CD14-positive monocyte (primary cell): ENCODE results near the gene SLC16A12. TPM values are rescaled to one million over a fixed set of nuclear protein-coding genes. Genes with fewer than 3 reads are reported as not detected.

Experiments
- DNase-seq, 3 donors: peaks; one replicate each; pipeline ENCODE4 v3.0.0-alpha.2; 2011 to 2022
- H2AFZ ChIP-seq: 2 replicates; pipeline ENCODE4 v1.6.0; 2012; ENCODE audit warnings: mild to moderate bottlenecking, low read depth, low read length, inconsistent platforms; ENCODE audit not compliant: insufficient read depth, poor library complexity, severe bottlenecking
- H3K27ac ChIP-seq, 2 donors: 1 replicate in 1 of 2; 2 replicates in 1 of 2; pipeline ENCODE4 v1.5.1; 2012 to 2013; ENCODE audit warnings: low read length in 2 of 2, control low read depth in 1 of 2, inconsistent platforms in 1 of 2, low read depth in 1 of 2, mild to moderate bottlenecking in 1 of 2
- H3K27me3 ChIP-seq, 2 donors: one replicate each; pipeline versions ENCODE4 v1.6.0 to v1.6.1; 2011 to 2013; ENCODE audit warnings: low read length in 2 of 2; ENCODE audit not compliant: control insufficient read depth in 2 of 2, insufficient read depth in 2 of 2
- H3K36me3 ChIP-seq, 2 donors: replicated peaks in 1 of 2; 1 replicate in 1 of 2; 2 replicates in 1 of 2; pipeline versions ENCODE4 v1.5.1 to v1.6.1; 2012 to 2013; ENCODE audit warnings: low read length in 2 of 2, control low read depth in 1 of 2, inconsistent platforms in 1 of 2, mild to moderate bottlenecking in 1 of 2; ENCODE audit not compliant: insufficient read depth in 2 of 2, control insufficient read depth in 1 of 2
- H3K4me1 ChIP-seq, 2 donors: 1 replicate in 1 of 2; 2 replicates in 1 of 2; pipeline versions ENCODE4 v1.5.1 to v1.6.1; 2012 to 2013; ENCODE audit warnings: low read length in 2 of 2, control low read depth in 1 of 2, inconsistent platforms in 1 of 2, mild to moderate bottlenecking in 1 of 2, moderate library complexity in 1 of 2; ENCODE audit not compliant: insufficient read depth in 2 of 2, control insufficient read depth in 1 of 2
- H3K4me2 ChIP-seq: replicated peaks from 2 replicates; pipeline ENCODE3; 2012; ENCODE audit warnings: low read length, moderate library complexity, mild to moderate bottlenecking; ENCODE audit not compliant: poor library complexity, severe bottlenecking; ENCODE audit errors: extremely low read depth
- H3K4me3 ChIP-seq, 3 experiments: fragments of 200-600 bp in 1 of 3; sonication (generic) in 1 of 3; replicated peaks in 1 of 3; 1 replicate in 2 of 3; 2 replicates in 1 of 3; pipeline ENCODE4 v1.5.1; 2011 to 2013; ENCODE audit warnings: low read length in 3 of 3, mild to moderate bottlenecking in 3 of 3, control low read depth in 2 of 3, low read depth in 2 of 3, inconsistent platforms in 1 of 3, moderate library complexity in 1 of 3
- H3K79me2 ChIP-seq: 2 replicates; pipeline ENCODE4 v1.6.0; 2012; ENCODE audit warnings: mild to moderate bottlenecking, control low read depth, inconsistent platforms, low read length, moderate library complexity; ENCODE audit not compliant: insufficient read depth
- H3K9ac ChIP-seq: 2 replicates; pipeline ENCODE4 v1.6.0; 2017; ENCODE audit warnings: low read length, mild to moderate bottlenecking; ENCODE audit not compliant: insufficient read depth, poor library complexity, severe bottlenecking
- H3K9me3 ChIP-seq, 2 donors: replicated peaks in 1 of 2; 1 replicate in 1 of 2; 2 replicates in 1 of 2; pipeline versions ENCODE4 v1.5.1 to v1.6.1; 2012 to 2013; ENCODE audit warnings: low read length in 2 of 2, control low read depth in 1 of 2; ENCODE audit not compliant: control insufficient read depth in 1 of 2, insufficient read depth in 1 of 2
- H4K20me1 ChIP-seq: 2 replicates; pipeline ENCODE4 v1.6.0; 2012; ENCODE audit warnings: mild to moderate bottlenecking, low read length, control low read depth, moderate library complexity; ENCODE audit not compliant: insufficient read depth
- H3K27ac Mint-ChIP-seq, 7 donors: one replicate each; pipeline ENCODE4 v1.8.0; 2020; ENCODE audit warnings: mild to moderate bottlenecking in 7 of 7, mixed read lengths in 7 of 7, moderate library complexity in 6 of 7, inconsistent platforms in 2 of 7
- H3K27me3 Mint-ChIP-seq, 3 donors: one replicate each; pipeline ENCODE4 v1.8.0; 2021 to 2022; ENCODE audit warnings: low read depth in 3 of 3, mild to moderate bottlenecking in 3 of 3, mixed read lengths in 3 of 3, moderate library complexity in 3 of 3, inconsistent platforms in 1 of 3
- H3K36me3 Mint-ChIP-seq, 2 donors: one replicate each; pipeline ENCODE4 v1.8.0; 2020; ENCODE audit warnings: mixed read lengths in 2 of 2, inconsistent platforms in 1 of 2, mild to moderate bottlenecking in 1 of 2
- H3K4me1 Mint-ChIP-seq: one replicate; pipeline ENCODE4 v1.8.0; 2020; ENCODE audit warnings: mild to moderate bottlenecking, mixed read lengths
- H3K4me3 Mint-ChIP-seq, 2 donors: one replicate each; pipeline ENCODE4 v1.8.0; 2020; ENCODE audit warnings: mild to moderate bottlenecking in 2 of 2, mixed read lengths in 2 of 2, moderate library complexity in 1 of 2
- H3K9me3 Mint-ChIP-seq, 7 donors: one replicate each; pipeline ENCODE4 v1.8.0; 2020 to 2022; ENCODE audit warnings: mixed read lengths in 7 of 7, mild to moderate bottlenecking in 6 of 7, moderate library complexity in 6 of 7, inconsistent platforms in 2 of 7
- WGBS: methylation state at CpG from one replicate; pipeline ENCODE4 v1.1.5; 2013; ENCODE audit warnings: missing lambda C conversion rate; ENCODE audit not compliant: insufficient coverage; 5-methylcytosine and 5-hydroxymethylcytosine counted together
- intact Hi-C, 2 donors: fragments of 100-400 bp; cut with micrococcal nuclease; formaldehyde crosslinking; loops; one replicate each; pipeline versions ENCODE4 v1.15.0 to v1.15.1; 2023
- polyA minus RNA-seq: library from RNA; depleted of rRNA, polyadenylated mRNA; stranded (reverse); fragments of >200 nt; gene quantifications from 2 replicates; pipeline ENCODE4 v1.2.3, GENCODE V29; 2012
- polyA plus RNA-seq, 3 donors: library from polyadenylated mRNA; depleted of rRNA in 1 of 3; unstranded in 2 of 3; stranded (reverse) in 1 of 3; fragments of 300-500 nt in 2 of 3; fragments of >200 nt in 1 of 3; fragmentation: Illumina TruSeq in 2 of 3; gene quantifications; 1 replicate in 2 of 3; 2 replicates in 1 of 3; pipeline ENCODE4 v1.2.3, GENCODE V29; 2012 to 2021
- total RNA-seq, 12 experiments: library from RNA in 1 of 12; stranded (reverse) in 1 of 12; fragments of 120-200 nt in 1 of 12; gene quantifications; one replicate each; pipeline ENCODE4 v1.2.4 and lab custom pipeline; 2013 to 2026; ENCODE audit warnings: mixed read lengths in 6 of 12, inconsistent platforms in 1 of 12
- TF ChIP-seq, protein P1 (sequence below): fragments of 200-600 bp; IDR thresholded peaks from one replicate; pipeline ENCODE4 v1.8.0; 2022; ENCODE audit warnings: antibody characterized with exemption, mild to moderate bottlenecking

SLC16A12 gene, protein sequence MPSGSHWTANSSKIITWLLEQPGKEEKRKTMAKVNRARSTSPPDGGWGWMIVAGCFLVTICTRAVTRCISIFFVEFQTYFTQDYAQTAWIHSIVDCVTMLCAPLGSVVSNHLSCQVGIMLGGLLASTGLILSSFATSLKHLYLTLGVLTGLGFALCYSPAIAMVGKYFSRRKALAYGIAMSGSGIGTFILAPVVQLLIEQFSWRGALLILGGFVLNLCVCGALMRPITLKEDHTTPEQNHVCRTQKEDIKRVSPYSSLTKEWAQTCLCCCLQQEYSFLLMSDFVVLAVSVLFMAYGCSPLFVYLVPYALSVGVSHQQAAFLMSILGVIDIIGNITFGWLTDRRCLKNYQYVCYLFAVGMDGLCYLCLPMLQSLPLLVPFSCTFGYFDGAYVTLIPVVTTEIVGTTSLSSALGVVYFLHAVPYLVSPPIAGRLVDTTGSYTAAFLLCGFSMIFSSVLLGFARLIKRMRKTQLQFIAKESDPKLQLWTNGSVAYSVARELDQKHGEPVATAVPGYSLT
- not detected for total RNA-seq (2013)
- polyA plus RNA-seq (under 1 TPM in 1 of 3 donors, not detected in 2; 0.04 TPM), polyA minus RNA-seq (not detected in 2 replicates), total RNA-seq (lab: John Stamatoyannopoulos, UW) (0 to 1.3 (median 0.04) reads per million in 11 experiments)

DNA sequence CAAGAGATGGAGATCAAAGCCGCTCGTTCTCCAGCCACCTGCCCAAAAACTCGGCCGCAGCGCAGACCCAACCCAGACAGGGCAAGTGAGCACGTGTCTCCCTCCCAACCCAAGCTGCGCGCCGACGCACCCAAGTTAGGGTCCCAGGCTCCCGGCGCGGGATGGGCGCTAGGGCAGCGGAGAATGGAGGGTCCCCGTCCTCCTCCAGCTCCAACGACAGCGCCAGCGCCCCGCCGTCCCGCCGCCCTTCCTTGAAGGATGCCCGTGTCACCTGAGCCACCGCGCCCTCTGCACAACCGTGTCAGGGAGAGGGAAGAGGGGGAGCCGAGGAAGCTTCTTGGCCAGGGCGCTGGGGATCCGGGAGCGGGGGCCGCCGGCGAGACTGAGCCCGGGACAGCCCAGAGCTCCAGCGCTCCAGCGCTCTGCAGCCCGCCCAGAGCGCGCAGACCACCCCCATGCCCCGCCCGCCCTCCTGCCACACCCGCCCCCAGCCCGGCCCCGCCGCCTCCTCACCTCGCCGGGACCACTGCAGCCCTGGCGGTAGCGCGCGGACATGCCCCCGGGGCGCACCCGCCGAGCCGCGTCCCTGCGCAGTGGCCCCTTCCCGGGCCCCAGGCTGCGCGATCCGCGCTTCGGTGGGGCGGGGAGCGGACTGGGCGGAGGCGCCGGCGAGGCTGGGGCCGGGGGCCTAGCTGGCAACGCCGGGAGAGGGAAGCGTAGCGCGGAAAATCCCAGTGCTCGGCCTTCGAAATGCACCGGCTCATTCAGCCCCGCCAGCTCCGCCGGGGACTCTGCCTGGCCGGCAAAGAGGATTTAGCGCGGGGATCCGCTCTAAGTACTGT lies at the start of gene SLC16A12:
Gene SLC16A12, minus strand, starts transcription at position 424 of the 842 bp plus-strand sequence. CDS start 73,016 bp downstream, outside the sequence.
- peaks cover 0 to 12% (median 9%) of the 10 kb centered on the region in 7 donors for H3K9me3 Mint-ChIP-seq
- no peaks in the 10 kb centered on the region for H3K36me3 ChIP-seq
- no peak within 1 kb of the TSS for H3K9ac ChIP-seq
- H3K4me3 Mint-ChIP-seq: peak within 1 kb of the TSS in 1 of 2 donors; percentile 86
- TF ChIP-seq, protein P1, sequence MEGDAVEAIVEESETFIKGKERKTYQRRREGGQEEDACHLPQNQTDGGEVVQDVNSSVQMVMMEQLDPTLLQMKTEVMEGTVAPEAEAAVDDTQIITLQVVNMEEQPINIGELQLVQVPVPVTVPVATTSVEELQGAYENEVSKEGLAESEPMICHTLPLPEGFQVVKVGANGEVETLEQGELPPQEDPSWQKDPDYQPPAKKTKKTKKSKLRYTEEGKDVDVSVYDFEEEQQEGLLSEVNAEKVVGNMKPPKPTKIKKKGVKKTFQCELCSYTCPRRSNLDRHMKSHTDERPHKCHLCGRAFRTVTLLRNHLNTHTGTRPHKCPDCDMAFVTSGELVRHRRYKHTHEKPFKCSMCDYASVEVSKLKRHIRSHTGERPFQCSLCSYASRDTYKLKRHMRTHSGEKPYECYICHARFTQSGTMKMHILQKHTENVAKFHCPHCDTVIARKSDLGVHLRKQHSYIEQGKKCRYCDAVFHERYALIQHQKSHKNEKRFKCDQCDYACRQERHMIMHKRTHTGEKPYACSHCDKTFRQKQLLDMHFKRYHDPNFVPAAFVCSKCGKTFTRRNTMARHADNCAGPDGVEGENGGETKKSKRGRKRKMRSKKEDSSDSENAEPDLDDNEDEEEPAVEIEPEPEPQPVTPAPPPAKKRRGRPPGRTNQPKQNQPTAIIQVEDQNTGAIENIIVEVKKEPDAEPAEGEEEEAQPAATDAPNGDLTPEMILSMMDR: no peak
- intact Hi-C loops: no loop called here
- no peak within 1 kb of the TSS for H3K27ac Mint-ChIP-seq
- no peak within 1 kb of the TSS for H3K27ac ChIP-seq
- H3K36me3 Mint-ChIP-seq: peaks cover 0 to 2% of the 10 kb centered on the region in 2 donors
- H3K4me1 Mint-ChIP-seq: peaks cover 2% of the 10 kb centered on the region
- H3K79me2 ChIP-seq: no peaks in the 10 kb centered on the region
- peaks cover 64 to 80% of the 10 kb centered on the region in 2 donors for H3K27me3 ChIP-seq
- H3K9me3 ChIP-seq: no peaks in the 10 kb centered on the region
- under 1% methylated on average over 69 of the region's 87 CpGs for WGBS
- H3K4me1 ChIP-seq: no peaks in the 10 kb centered on the region
- H3K4me3 ChIP-seq: no peak within 1 kb of the TSS
- H3K27me3 Mint-ChIP-seq: peaks cover 69 to 80% (median 71%) of the 10 kb centered on the region in 3 donors
- no peak within 1 kb of the TSS for H3K4me2 ChIP-seq
- DNase-seq: no peak
- H4K20me1 ChIP-seq: no peaks in the 10 kb centered on the region
- no peak within 1 kb of the TSS for H2AFZ ChIP-seq

DNA sequence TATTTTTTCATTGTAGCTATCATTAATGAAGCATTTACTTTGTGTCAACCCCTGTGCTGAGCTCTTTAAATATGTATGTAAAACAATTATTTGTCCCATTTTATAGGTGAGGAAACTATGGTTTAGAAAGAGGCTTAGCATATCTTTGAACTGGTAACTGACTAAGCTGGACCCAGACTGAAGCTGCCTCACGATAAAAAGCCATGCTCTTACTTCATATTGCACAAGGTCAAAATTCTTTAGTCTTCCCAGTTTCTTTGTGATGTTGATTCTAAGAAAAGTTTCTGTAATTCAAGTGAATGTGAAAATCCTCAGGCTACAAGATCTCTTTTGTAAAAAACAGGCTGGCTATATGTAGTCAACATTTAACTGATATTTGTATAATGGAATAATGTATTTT lies 46.6 kb upstream of the SLC16A12 start:
- H3K4me1 ChIP-seq: no peaks in the 10 kb centered on the region
- Mint-ChIP-seq H3K36me3 (peaks cover 4 to 5% of the 10 kb centered on the region in 2 donors), H3K9me3 (peaks cover 0 to 3% (median 2%) of the 10 kb centered on the region in 7 donors), H3K27me3 (no peaks in the 10 kb centered on the region), H3K4me1 (peaks cover 4% of the 10 kb centered on the region), H3K27ac (no peak overlapping the region), H3K4me3 (no peak overlapping the region)
- no peaks in the 10 kb centered on the region for H3K27me3 ChIP-seq
- TF ChIP-seq, protein P1: no peak
- H3K9me3 ChIP-seq: no peaks in the 10 kb centered on the region
- DNase-seq: no peak
- H4K20me1 ChIP-seq: no peaks in the 10 kb centered on the region
- H3K9ac ChIP-seq: no peak overlapping the region
- WGBS: no CpG with 5 or more reads among the region's 1 CpG
- no peak overlapping the region for H3K27ac ChIP-seq
- no peak overlapping the region for H3K4me3 ChIP-seq
- H3K36me3 ChIP-seq: no peaks in the 10 kb centered on the region
- H2AFZ ChIP-seq: no peak overlapping the region
- intact Hi-C loops: no loop called here
- H3K79me2 ChIP-seq: no peaks in the 10 kb centered on the region
- no peak overlapping the region for H3K4me2 ChIP-seq
